ENCODE measurements around the gene PSMD11.

The PSMD11 gene

DNA sequence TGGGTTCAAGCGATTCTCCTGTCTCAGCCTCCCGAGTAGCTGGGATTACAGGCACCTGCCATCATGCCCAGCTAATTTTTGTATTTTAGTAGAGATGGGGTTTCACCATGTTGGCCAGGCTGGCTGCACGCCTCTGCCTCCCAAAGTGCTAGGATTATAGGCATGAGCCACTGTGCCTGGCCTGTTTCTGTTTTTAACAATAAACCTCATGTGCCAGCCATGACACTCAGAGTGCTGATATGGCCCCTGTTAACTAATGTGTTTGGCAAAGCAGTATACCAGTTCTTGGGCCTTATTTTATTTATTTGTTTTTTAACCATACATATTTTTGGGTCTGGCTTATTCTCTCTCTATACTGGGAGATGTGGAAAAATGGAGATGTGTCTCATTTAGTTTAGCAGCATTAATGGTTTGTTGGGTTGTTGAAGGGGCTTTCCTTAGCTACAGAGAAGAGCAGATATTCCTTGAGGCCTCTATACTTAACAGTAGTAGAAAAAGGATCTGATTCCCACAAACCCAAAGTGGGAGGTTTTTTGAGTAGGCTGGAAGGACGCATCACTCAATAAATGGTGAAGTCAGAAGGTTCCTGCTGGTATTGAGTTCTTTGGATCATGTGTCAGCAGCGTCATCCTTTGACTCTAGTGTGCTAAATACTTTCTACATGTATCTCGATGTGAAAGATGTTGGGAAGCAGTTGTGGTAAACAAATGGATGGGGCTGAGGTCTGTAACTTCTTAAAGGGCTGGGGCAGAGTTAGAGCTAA lies 26.3 kb downstream of the PSMD11 start:
- DNase-seq = no peak

GRCh38 chr17:32471652-32472051 lies 27.3 kb downstream of the PSMD11 start:
- no peak for DNase-seq

GRCh38 chr17:32475258-32475657 lies 30.9 kb downstream of the PSMD11 start:
- no peak for DNase-seq

DNA sequence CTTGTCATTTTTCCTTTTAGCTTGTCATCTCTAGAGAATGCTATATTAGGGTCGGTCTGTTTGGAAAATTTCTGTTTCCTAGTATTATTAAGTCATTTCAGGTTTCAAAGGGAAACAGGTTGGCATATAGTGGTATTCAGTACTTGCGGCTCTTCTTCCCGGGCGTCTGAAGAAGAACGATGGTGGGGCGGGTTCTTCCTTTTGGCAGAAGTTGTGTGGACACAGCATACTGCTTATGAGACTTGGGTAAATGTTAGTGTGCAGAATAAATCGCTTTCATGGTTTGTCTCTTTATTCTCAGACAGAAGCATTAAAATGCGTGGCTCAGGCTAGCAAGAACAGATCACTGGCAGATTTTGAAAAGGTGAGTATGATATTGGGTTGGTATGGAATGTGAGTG lies 32.9 kb downstream of the PSMD11 start:
- no peak for DNase-seq

- no peak for DNase-seq
Observed at GRCh38 chr17:32479074-32479617, 34.8 kb downstream of the PSMD11 start.

DNA sequence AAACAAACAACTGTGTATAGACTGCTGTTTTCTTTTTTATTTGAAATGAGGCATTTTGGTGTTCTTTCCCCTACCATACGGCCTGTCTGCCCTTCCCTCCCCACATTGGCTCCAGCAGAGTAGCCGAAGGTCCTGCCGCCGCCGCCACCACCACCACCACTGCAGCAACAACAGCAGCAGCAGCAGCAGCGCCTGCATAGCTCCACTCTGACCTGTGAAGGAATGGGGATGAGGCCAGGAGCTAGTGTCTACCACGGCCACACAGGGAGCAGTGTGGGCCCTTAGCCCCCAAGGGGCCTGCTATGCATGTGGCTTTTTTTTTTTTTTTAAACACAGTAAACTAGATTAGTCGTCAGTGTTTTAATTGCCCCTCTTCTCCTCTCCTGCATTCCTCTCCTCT lies 36.9 kb downstream of the PSMD11 start:
- DNase-seq = no peak

GRCh38 chr17:32482568-32483320 lies 38.4 kb downstream of the PSMD11 start:
- no peak for DNase-seq

DNA sequence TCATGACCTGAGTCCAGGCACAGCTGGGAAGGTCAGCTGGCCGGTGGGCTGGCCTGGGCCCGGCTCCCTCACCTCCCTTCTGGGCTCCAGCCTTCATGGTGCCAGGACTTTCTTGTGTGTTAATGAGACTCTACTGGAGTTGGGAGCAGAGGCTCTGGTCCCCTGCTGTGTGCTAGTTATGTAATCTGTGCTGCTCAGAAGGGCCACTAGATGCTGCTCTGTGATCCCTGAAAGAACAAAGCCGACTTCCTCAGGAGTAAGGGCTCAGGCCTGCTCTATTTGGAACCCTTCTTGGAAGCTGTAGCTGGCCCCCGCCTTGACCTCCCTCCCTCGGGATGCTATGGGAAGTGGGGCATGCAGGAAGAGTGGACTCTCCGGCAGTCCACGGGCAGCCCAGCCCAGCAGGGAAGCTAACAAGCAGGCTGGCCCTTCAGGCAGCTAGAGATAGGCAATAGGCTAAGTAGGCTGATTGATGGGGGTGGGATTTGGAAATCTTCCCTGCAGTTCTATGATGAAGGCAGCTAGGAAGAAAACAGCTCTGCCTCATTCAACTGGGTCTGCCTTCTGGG lies 39.2 kb downstream of the PSMD11 start:
- DNase-seq = peak; percentile 63

GRCh38 chr17:32484041-32484461 lies 39.7 kb downstream of the PSMD11 start:
- no peak for DNase-seq

DNA sequence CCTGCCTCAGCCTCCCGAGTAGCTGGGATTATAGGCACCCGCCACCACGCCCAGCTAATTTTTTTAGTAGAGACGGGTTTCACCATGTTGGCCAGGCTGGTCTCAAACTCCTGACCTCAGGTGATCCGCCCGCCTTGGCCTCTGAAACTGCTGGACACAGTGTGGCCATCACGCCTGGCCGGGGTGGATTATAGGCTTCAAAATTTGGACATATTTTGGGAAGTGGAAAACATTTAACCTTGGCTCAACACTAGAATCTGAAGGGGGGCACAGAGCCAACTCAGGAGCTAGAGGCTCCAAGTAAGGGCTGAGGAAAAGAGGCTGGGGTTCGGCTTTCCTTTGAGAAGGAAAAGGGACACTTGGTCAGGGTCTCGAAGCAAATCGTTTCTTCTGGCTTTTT lies 40.3 kb downstream of the PSMD11 start:
- no peak for DNase-seq

DNA sequence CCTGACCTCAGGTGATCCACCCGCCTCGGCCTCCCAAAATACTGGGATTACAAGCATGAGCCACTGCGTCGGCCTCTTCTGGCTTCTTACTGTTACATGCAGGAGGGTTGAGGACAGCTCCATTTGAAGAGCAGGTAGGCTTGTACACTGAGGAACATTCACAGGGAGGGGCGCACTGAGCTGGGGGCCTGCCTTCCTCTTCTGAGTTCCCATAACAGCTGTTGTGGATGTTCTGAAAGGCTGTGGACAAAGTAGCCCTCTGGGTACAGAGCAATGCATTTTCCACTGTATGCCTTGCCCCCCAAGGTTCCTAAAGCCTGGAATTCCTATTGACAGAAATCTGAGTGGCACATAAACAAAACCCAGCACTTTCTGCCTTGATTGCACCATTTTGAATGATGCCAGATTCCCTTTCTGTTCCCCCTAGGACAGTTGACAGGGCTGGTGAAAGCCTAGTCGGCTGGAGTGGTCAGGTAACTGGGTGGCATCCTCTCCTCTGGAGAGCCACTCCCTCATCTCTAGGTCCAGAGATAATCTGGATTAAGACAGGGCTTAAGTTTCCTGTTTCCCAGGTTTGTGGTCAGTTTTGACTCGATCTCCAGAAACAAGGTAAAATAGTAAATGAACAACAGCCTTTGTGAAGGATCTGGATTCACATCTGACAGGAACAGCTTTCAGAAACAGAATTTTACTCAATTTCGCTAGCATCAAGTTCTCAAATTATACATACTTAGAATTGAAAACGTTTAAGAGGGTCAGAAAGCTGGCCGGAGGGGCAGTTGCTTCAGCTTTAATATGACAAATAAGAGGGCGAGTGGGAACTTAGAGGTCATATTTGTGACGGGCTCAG lies 41.2 kb downstream of the PSMD11 start:
- DNase-seq = no peak

DNA sequence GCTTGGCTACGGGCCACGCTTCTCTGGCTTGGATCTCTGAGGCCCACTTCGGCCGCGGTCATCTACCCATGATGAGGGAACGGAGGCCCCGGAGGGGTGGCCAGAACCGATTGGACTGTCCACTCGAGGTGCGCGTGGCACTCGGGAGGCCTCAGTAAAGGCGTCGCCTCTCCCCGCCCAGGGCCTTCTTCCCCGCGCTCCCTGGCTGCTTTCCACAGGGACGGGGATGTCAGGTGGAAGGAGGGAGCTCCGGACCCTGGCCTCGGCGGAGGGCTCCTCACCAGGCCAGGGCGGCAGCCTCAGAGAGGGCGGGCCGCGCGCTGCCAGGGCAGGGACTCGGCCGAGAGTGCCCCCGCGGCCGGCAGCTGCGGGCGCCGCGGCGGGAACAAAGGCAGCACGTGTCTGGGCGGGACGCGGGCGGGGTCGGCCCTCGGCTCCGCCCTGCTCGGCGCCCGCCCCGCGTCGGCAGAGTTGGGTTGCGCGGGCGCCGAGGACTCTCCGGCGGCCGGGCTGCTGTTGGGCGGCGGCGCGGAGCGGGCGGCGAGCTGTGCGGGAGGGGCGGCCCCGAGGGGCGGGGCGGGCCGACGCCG lies 41.9 kb downstream of the PSMD11 start:
- DNase-seq = peak; percentile 81

DNA sequence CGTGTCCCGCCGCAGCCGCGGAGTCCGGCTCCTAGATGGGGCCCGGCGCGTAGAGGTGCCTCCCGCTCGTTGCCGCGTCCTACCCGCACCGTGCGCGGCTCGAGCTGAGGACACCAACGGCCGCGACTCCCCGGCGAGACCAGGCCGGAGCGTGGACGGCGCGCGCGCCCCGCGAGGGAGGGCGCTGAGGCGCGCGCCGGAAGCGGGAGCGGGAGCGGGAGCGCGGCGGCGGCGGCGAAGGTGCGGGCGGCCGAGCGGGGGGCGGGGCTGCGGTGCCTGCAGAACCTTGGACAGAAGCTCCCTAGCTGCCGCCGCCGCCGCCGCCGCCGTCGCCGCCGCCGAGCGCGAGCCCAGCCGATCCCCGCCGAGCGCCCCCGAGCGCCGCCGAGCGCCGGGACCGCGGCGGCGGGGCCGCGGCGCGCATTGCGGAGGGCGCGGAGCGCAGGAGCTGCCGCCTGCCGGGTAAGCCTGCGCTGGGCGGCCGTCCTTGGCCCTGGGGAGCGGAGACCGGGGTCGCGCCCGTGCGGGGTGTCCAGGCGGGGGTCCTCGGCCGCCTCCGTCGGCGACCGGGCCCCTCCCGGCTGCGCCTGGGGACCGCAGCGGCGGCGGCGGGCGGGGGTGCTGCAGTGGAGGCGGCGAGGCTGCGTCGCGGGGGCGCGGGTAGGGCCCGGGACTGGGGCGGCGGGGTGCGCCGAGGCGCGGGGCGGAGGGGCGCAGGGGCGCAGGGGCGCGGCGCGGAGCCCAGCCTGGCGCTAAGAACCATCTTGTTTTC lies 42.6 kb downstream of the PSMD11 start, which contains the start of gene CDK5R1:
Gene CDK5R1 (plus strand): TSS at position 293 of the 772 bp plus-strand sequence. CDS start 628 bp downstream, outside the sequence.
- DNase-seq = no peak

DNA sequence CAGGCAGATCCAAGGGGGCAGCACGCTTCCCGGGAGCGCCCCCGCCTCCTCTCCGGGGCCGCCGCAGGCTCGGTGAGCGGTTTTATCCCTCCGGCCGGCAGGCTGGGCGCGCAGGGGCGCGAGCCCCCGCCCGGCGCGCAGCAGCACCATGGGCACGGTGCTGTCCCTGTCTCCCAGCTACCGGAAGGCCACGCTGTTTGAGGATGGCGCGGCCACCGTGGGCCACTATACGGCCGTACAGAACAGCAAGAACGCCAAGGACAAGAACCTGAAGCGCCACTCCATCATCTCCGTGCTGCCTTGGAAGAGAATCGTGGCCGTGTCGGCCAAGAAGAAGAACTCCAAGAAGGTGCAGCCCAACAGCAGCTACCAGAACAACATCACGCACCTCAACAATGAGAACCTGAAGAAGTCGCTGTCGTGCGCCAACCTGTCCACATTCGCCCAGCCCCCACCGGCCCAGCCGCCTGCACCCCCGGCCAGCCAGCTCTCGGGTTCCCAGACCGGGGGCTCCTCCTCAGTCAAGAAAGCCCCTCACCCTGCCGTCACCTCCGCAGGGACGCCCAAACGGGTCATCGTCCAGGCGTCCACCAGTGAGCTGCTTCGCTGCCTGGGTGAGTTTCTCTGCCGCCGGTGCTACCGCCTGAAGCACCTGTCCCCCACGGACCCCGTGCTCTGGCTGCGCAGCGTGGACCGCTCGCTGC lies 43.3 kb downstream of the PSMD11 start:
- no peak for DNase-seq

- no peak for DNase-seq
Observed at GRCh38 chr17:32488177-32488542, 43.9 kb downstream of the PSMD11 start.

DNA sequence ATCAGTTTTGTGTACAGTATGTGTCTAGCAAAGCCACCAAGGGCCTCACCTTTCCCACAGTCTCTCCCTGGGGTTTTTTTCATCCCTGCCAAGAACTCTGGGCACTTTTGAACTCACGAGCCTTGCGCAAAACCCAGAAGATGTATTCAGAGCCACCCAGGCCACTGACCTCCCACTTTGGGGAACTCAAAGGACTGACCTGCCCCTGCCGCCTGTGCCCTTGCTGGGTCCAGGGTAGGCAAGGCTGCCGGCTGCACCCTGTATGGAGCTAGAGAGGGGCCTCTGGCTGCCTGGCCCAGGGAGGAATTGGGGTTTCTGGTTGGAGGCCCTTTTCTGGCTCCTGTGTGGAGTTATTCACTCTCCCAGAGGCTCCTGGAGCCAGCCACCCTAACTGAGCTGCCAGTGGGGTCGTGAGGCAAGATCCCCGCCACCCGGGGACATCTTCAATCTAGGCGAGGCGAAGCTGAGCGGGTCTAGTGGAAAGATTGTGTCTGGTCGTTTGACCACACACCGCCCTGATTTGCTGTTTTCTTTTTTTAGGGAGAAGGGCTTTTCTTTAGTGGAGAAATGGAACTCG lies 44.4 kb downstream of the PSMD11 start:
- DNase-seq = no peak

GRCh38 chr17:32489320-32490100 lies 45.2 kb downstream of the PSMD11 start:
- no peak for DNase-seq

GRCh38 chr17:32490101-32490482 lies 45.8 kb downstream of the PSMD11 start:
- no peak for DNase-seq

Data from NCI-H2107 (cell line).